ENCODE measurements around the gene ZNRF2.
A peak's percentile ranks its signal among the peaks of the same experiment; 100 is the strongest.

Gene ZNRF2

GRCh38 chr7:30270921-30271320 lies 13.5 kb upstream of the ZNRF2 start:
- TF ChIP-seq CTCF (IDR thresholded peaks at IDR 0.05; ENCODE audit: control insufficient read depth, insufficient read depth, low read depth, low read length, missing control alignments) = no peak
- H3K4me3 ChIP-seq (ENCODE audit: control insufficient read depth, low read depth, low read length) = no peak overlapping the region
- no peak for DNase-seq (ENCODE audit: low read depth)

GRCh38 chr7:30272126-30272525 lies 12.3 kb upstream of the ZNRF2 start:
- DNase-seq (ENCODE audit: low read depth) = no peak
- TF ChIP-seq CTCF (IDR thresholded peaks at IDR 0.05; ENCODE audit: control insufficient read depth, insufficient read depth, low read depth, low read length, missing control alignments) = no peak

GRCh38 chr7:30273552-30273951 lies 10.8 kb upstream of the ZNRF2 start:
- no peak for TF ChIP-seq CTCF (IDR thresholded peaks at IDR 0.05; ENCODE audit: control insufficient read depth, insufficient read depth, low read depth, low read length, missing control alignments)
- no peak overlapping the region for H3K4me3 ChIP-seq (ENCODE audit: control insufficient read depth, low read depth, low read length)
- no peak for DNase-seq (ENCODE audit: low read depth)

More at GRCh38 chr7:30272126-30272525, 12.3 kb upstream of the ZNRF2 start:
- no peak overlapping the region for H3K4me3 ChIP-seq (ENCODE audit: control insufficient read depth, low read depth, low read length)

GRCh38 chr7:30274641-30275040 lies 9.8 kb upstream of the ZNRF2 start:
- DNase-seq (ENCODE audit: low read depth) = no peak
- no peak for TF ChIP-seq CTCF (IDR thresholded peaks at IDR 0.05; ENCODE audit: control insufficient read depth, insufficient read depth, low read depth, low read length, missing control alignments)
- no peak overlapping the region for H3K4me3 ChIP-seq (ENCODE audit: control insufficient read depth, low read depth, low read length)

GRCh38 chr7:30276203-30276900 lies 8.0 kb upstream of the ZNRF2 start:
- DNase-seq (ENCODE audit: low read depth) = peak; percentile 31
- H3K4me3 ChIP-seq (ENCODE audit: control insufficient read depth, low read depth, low read length) = no peak overlapping the region
- peak; percentile 82 for TF ChIP-seq CTCF (IDR thresholded peaks at IDR 0.05; ENCODE audit: control insufficient read depth, insufficient read depth, low read depth, low read length, missing control alignments)

- no peak for DNase-seq (ENCODE audit: low read depth)
- no peak for TF ChIP-seq CTCF (IDR thresholded peaks at IDR 0.05; ENCODE audit: control insufficient read depth, insufficient read depth, low read depth, low read length, missing control alignments)
Observed at GRCh38 chr7:30278376-30278775, 6.0 kb upstream of the ZNRF2 start.

More at GRCh38 chr7:30278376-30278775, 6.0 kb upstream of the ZNRF2 start:
- H3K4me3 ChIP-seq (ENCODE audit: control insufficient read depth, low read depth, low read length) = no peak overlapping the region

Measured in AG09309 (cell line).